HG03354 (cell line): ENCODE measurements around the gene HMSD.
A peak's percentile ranks its signal among the peaks of the same experiment; 100 is the strongest.

ENCODE experiments used
- ATAC-seq: cut with Tn5 transposase; IDR thresholded peaks from one replicate; pipeline ENCODE4 v1.9.1; 2021; ENCODE audit warnings: mild to moderate bottlenecking; ENCODE audit not compliant: unreplicated experiment, poor library complexity, severe bottlenecking

Gene HMSD

DNA sequence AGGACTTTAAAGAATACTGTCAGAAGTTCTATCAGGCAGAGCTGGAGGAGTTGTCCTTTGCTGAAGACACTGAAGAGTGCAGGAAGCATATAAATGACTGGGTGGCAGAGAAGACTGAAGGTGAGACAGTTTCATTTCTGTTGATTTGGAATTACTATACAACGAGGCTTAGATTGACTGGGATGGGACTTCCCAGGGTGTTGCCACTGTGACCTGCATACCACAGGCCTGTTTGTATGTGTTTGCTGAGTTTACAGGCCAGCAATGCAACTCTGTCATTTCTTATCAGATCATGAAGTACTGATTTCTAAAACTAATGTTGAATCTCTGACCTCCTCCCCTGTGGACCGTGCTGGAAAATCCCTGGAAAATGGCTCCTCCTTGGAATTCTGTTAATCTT is 32.6 kb downstream of the HMSD start:
- ATAC-seq, result no peak

DNA sequence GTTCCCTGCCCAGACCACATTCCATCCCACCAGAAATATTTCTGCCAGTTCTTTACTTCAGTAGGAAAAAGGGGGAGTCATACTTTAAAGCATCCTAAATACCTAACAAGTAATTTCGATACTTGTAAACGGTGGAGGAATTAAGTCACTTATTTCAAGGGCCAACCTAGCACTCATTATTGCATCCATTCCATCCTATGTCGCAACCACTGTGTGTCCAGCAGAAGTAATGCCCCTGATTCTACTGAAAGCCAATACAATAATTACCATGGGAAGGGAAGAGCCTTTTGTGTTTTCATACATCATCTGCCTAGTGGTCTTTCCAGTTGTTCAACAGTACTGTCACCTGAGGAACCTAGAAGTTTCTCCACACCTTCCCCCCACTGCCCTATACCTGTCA is 33.3 kb downstream of the HMSD start:
- no peak for ATAC-seq

DNA sequence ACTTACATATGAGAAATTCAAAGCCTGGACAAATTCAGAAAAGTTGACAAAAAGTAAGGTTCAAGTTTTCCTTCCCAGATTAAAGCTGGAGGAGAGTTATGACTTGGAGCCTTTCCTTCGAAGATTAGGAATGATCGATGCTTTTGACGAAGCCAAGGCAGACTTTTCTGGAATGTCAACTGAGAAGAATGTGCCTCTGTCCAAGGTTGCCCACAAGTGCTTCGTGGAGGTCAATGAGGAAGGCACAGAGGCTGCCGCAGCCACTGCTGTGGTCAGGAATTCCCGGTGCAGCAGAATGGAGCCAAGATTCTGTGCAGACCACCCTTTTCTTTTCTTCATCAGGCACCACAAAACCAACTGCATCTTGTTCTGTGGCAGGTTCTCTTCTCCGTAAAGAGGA is 37.8 kb downstream of the HMSD start:
- no peak for ATAC-seq

DNA sequence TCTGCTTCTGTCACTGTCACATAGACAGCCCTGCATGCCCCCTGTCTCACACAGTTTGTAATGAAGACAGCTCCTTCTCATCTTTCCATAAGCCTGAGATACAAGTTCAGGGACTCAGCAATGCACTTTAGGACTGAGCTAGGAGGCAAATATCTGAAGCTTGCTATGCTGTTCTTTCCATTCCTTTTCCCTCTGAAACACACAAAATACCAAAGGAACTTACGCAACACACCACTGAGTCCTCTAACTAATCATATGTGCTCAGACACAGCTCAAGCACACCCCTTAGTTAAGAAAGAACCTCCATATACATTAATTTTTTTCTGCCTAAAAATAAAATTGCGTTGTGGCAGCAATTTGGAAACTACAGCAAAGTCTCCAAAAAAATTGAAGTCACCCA is 38.6 kb downstream of the HMSD start:
- ATAC-seq, result no peak

DNA sequence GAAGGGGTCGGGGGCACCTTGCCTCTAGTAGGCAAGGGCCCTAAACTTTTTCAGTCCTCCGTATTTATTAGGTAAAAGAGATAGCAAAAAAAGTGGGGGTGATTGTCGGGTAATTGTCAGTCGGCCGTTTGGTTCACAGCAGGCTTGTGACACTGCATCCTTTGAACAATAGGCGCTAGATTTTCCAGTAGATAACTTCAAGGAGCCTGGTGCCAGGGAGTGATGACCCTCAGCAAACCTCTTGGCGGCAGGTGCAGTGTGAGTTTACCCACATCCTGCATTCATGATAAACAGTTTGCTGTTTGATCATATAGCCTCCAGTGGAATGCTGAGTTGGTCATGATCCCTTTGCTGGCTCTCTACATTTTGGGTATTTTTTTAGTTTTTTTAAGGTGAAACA is 43.6 kb downstream of the HMSD start:
- ATAC-seq, result no peak

DNA sequence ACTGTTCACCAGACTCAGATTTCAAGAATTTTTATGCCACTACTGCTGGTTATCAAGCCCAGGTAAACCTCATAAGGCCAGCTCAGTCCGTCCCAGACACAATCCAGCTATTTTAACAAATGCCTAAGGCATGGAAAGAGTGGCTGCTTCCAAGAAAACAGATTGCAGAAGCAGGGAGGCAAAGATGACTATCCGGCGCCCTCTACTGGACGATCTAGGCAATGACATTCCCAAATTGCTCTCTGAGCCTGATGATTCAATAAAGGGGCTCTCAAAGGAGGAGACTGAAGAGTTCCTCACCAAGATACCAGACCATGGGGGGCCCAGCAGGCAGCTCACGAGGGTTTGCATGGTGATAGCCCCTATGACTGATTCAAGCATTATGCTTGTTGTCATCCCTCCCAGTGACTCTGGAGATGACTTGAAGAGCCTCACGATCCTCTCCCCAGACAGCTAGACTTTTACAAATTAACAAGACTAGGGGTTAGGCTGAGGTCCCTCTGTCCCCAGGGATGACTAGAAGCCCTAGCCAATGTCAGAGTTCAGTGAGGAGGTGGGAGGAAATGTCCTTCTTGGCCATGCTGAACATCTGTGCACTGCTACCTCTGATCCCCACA is 45.8 kb downstream of the HMSD start:
- peak; percentile 70 for ATAC-seq

DNA sequence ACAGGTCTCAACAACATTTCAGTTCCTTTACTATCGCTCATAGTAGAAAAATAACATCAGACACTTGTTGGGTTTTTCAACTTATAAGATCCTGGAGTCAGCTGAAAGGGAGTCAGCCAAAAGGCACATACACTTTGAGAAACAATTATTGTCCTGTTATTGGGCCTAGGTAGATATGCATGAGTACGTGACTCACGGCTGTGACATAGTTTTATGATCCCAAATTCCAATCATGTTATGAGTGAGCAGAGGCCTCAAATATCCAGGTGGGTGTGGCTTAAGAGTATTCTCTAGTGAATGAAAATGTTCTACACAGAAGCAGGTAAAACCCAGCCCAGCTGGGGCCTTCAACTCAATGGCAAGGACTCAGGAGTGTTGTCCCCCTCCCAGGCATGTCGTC is 47.9 kb downstream of the HMSD start:
- ATAC-seq, result no peak

DNA sequence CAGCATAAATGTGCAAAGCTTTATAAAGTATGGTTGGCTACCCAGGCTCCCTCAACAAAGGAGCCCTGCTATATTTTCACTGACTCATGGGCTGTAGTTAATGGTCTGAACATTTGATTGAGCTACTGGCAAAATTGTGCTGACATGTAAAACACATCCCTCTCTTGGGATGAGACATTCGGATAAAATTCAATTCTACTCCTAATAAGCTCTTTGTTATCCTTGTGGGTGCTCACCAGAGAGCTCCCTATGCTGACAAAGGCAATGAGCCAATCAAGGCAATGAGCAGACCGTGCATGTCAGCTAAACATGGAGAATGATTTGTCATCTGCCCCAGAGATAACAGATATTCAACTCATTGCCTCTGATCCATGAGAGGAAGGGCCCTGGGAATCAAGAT is 48.5 kb downstream of the HMSD start:
- no peak for ATAC-seq

DNA sequence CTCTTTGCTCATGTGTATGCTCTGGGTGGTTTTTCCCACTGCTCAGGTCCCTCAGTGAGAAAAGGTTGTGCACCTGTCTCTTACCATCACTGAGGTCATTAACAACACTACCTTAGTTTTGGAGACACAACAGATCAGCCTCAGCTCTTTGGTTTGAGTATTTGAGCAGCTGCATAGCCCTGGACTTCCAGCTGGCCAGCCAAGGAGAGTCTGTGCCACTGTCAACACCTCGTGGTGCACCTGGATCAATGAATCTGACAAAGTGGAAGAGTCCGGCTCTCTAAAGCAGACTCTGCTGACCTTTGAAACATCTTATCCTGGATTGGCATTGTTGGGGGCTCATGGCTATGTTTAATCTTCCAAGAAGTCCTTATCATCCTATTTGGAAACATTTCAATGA is 50.8 kb downstream of the HMSD start:
- no peak for ATAC-seq

GRCh38 chr18:64002581-64002980 is 53.5 kb downstream of the HMSD start:
- no peak for ATAC-seq

DNA sequence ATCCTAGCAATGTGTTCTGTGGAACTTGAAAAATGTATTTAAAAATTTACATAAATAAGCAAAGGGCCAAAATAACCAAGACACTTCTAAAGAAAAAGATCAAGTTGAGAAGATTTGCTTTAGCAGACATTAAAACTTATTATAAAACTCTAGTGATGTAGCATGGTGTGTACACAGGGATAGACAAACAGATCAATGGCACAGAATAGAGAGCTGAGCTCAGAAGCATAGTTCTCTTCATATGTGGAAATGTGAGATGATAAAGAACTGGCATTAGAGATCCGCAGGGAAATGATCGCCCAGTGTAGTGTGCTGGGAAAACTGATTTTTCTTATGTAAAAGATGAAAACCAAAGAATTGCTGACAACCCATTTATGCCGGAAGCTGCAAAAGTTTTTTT is 60.2 kb downstream of the HMSD start:
- no peak for ATAC-seq
